Activated T-helper 1 cell treated with anti-CD3 and anti-CD28 coated beads, Interleukin-12 subunit alpha, Interleukin-12 subunit beta, Interleukin-2, Interleukin-4 antibody, amounts not matched to agents 30 ng/mL and 10 ng/mL and 1 ng/mL, durations not matched to agents 14 hours and 24 hours and 36 hours (primary cell): ENCODE data around the gene SDC4. TPM values are rescaled to one million over a fixed set of nuclear protein-coding genes. Genes with fewer than 3 reads are reported as not detected.

Experiments
- DNase-seq: peaks from one replicate; pipeline ENCODE4 v3.0.0; 2021; ENCODE audit warnings: low spot score
- H3K27ac Mint-ChIP-seq: one replicate; pipeline ENCODE4 v1.8.0; 2021; ENCODE audit warnings: mild to moderate bottlenecking, mixed read lengths
- H3K27me3 Mint-ChIP-seq: one replicate; pipeline ENCODE4 v1.8.0; 2022; ENCODE audit warnings: mild to moderate bottlenecking, moderate library complexity, mixed read lengths; ENCODE audit not compliant: insufficient read depth
- H3K36me3 Mint-ChIP-seq: one replicate; pipeline ENCODE4 v1.8.0; 2021; ENCODE audit warnings: low read depth, mixed read lengths
- H3K4me1 Mint-ChIP-seq: one replicate; pipeline ENCODE4 v1.8.0; 2021; ENCODE audit warnings: low read depth, mixed read lengths
- H3K4me3 Mint-ChIP-seq: one replicate; pipeline ENCODE4 v1.8.0; 2021; ENCODE audit warnings: mild to moderate bottlenecking, moderate library complexity, mixed read lengths
- H3K9me3 Mint-ChIP-seq: one replicate; pipeline ENCODE4 v1.8.0; 2021; ENCODE audit warnings: mixed read lengths
- intact Hi-C: fragments of 100-400 bp; cut with micrococcal nuclease; formaldehyde crosslinking; loops from one replicate; pipeline ENCODE4 v1.15.1; 2024
- total RNA-seq: library from RNA; stranded (reverse); gene quantifications from 2 replicates; pipeline ENCODE4 v1.2.3, GENCODE V29; 2022

The SDC4 gene
- total RNA-seq, 1 donor from 2014 or later: 222 TPM

GRCh38 chr20:45292343-45292742 is 55.9 kb downstream of the SDC4 start:
- Mint-ChIP-seq H3K9me3 (no peaks in the 10 kb centered on the region), H3K27me3 (peaks cover 24% of the 10 kb centered on the region), H3K4me1 (peaks cover 5% of the 10 kb centered on the region), H3K4me3 (peak overlapping the region; percentile 63), H3K36me3 (peaks cover 8% of the 10 kb centered on the region), H3K27ac (no peak overlapping the region)
- intact Hi-C loops: loop anchor here (10.0 kb wide), 2 partner anchors 388 to 608 kb away; no protein-coding TSS in a partner anchor
- no peak for DNase-seq

GRCh38 chr20:45291526-45291925 is 56.7 kb downstream of the SDC4 start:
- H3K27me3 Mint-ChIP-seq: peaks cover 27% of the 10 kb centered on the region
- no peaks in the 10 kb centered on the region for H3K9me3 Mint-ChIP-seq
- no peak overlapping the region for H3K27ac Mint-ChIP-seq
- peaks cover 5% of the 10 kb centered on the region for H3K4me1 Mint-ChIP-seq
- peaks cover 8% of the 10 kb centered on the region for H3K36me3 Mint-ChIP-seq
- peak overlapping the region; percentile 6 for H3K4me3 Mint-ChIP-seq
- DNase-seq: no peak
- intact Hi-C loops: loop anchor here (1.0 to 10.0 kb wide), 5 partner anchors 153 to 607 kb away; no protein-coding TSS in a partner anchor

GRCh38 chr20:45290677-45291355 is 57.4 kb downstream of the SDC4 start:
- no peak overlapping the region for H3K4me3 Mint-ChIP-seq
- H3K9me3 Mint-ChIP-seq: no peaks in the 10 kb centered on the region
- intact Hi-C loops: loop anchor here (1.0 to 10.0 kb wide), 5 partner anchors 153 to 606 kb away; no protein-coding TSS in a partner anchor
- no peak overlapping the region for H3K27ac Mint-ChIP-seq
- peak; percentile 55 for DNase-seq
- peaks cover 5% of the 10 kb centered on the region for H3K4me1 Mint-ChIP-seq
- peaks cover 5% of the 10 kb centered on the region for H3K36me3 Mint-ChIP-seq
- peaks cover 27% of the 10 kb centered on the region for H3K27me3 Mint-ChIP-seq

GRCh38 chr20:45289942-45290676 is 58.1 kb downstream of the SDC4 start:
- H3K27me3 Mint-ChIP-seq: peaks cover 27% of the 10 kb centered on the region
- H3K9me3 Mint-ChIP-seq: no peaks in the 10 kb centered on the region
- H3K4me1 Mint-ChIP-seq: peaks cover 5% of the 10 kb centered on the region
- intact Hi-C loops: loop anchor here (10.0 kb wide), 2 partner anchors 385 to 605 kb away; no protein-coding TSS in a partner anchor
- no peak overlapping the region for H3K27ac Mint-ChIP-seq
- peaks cover 5% of the 10 kb centered on the region for H3K36me3 Mint-ChIP-seq
- no peak for DNase-seq
- no peak overlapping the region for H3K4me3 Mint-ChIP-seq

GRCh38 chr20:45288860-45289259 is 59.4 kb downstream of the SDC4 start:
- peaks cover 2% of the 10 kb centered on the region for H3K4me1 Mint-ChIP-seq
- intact Hi-C loops: no loop called here
- no peak overlapping the region for H3K4me3 Mint-ChIP-seq
- H3K36me3 Mint-ChIP-seq: no peaks in the 10 kb centered on the region
- no peak for DNase-seq
- no peaks in the 10 kb centered on the region for H3K9me3 Mint-ChIP-seq
- no peak overlapping the region for H3K27ac Mint-ChIP-seq
- peaks cover 27% of the 10 kb centered on the region for H3K27me3 Mint-ChIP-seq

- DNase-seq: no peak
- peaks cover 26% of the 10 kb centered on the region for H3K27me3 Mint-ChIP-seq
- H3K9me3 Mint-ChIP-seq: no peaks in the 10 kb centered on the region
- H3K4me3 Mint-ChIP-seq: no peak overlapping the region
- intact Hi-C loops: no loop called here
- no peak overlapping the region for H3K27ac Mint-ChIP-seq
- H3K4me1 Mint-ChIP-seq: no peaks in the 10 kb centered on the region
- H3K36me3 Mint-ChIP-seq: no peaks in the 10 kb centered on the region
Observed at GRCh38 chr20:45288376-45288775, 59.8 kb downstream of the SDC4 start.

- no peaks in the 10 kb centered on the region for H3K9me3 Mint-ChIP-seq
- peaks cover 13% of the 10 kb centered on the region for H3K27me3 Mint-ChIP-seq
- DNase-seq: no peak
- intact Hi-C loops: no loop called here
- no peaks in the 10 kb centered on the region for H3K36me3 Mint-ChIP-seq
- no peak overlapping the region for H3K27ac Mint-ChIP-seq
- H3K4me1 Mint-ChIP-seq: no peaks in the 10 kb centered on the region
- no peak overlapping the region for H3K4me3 Mint-ChIP-seq
Observed at GRCh38 chr20:45283551-45284057, 64.6 kb downstream of the SDC4 start.

- no peaks in the 10 kb centered on the region for H3K4me1 Mint-ChIP-seq
- no peaks in the 10 kb centered on the region for H3K36me3 Mint-ChIP-seq
- intact Hi-C loops: no loop called here
- H3K27me3 Mint-ChIP-seq: peaks cover 11% of the 10 kb centered on the region
- no peaks in the 10 kb centered on the region for H3K9me3 Mint-ChIP-seq
- DNase-seq: no peak
- H3K27ac Mint-ChIP-seq: no peak overlapping the region
- H3K4me3 Mint-ChIP-seq: no peak overlapping the region
Observed at GRCh38 chr20:45282700-45283550, 65.3 kb downstream of the SDC4 start.

GRCh38 chr20:45279992-45280391 is 68.2 kb downstream of the SDC4 start:
- DNase-seq: no peak
- no peak overlapping the region for H3K27ac Mint-ChIP-seq
- H3K4me1 Mint-ChIP-seq: no peaks in the 10 kb centered on the region
- intact Hi-C loops: no loop called here
- H3K36me3 Mint-ChIP-seq: no peaks in the 10 kb centered on the region
- H3K4me3 Mint-ChIP-seq: no peak overlapping the region
- no peaks in the 10 kb centered on the region for H3K9me3 Mint-ChIP-seq
- peaks cover 23% of the 10 kb centered on the region for H3K27me3 Mint-ChIP-seq

GRCh38 chr20:45275338-45275737 is 72.9 kb downstream of the SDC4 start:
- Mint-ChIP-seq H3K4me3 (no peak overlapping the region), H3K9me3 (no peaks in the 10 kb centered on the region), H3K36me3 (no peaks in the 10 kb centered on the region), H3K27me3 (peaks cover 38% of the 10 kb centered on the region), H3K4me1 (no peaks in the 10 kb centered on the region), H3K27ac (no peak overlapping the region)
- intact Hi-C loops: no loop called here
- DNase-seq: no peak
